Cardiac septum (tissue), 1 donor: Measurements from ENCODE around the gene JMJD8. TPM values are rescaled to one million over a fixed set of nuclear protein-coding genes. Genes with fewer than 3 reads are reported as not detected.

ENCODE experiments used
- DNase-seq: peaks from one replicate; pipeline ENCODE4 v3.0.0-alpha.2; 2020; ENCODE audit warnings: low spot score
- intact Hi-C: fragments of 100-400 bp; cut with DNase I; formaldehyde crosslinking; loops from one replicate; pipeline ENCODE4 v1.14.0; 2022
- total RNA-seq: library from RNA; stranded (reverse); fragmentation: NEBNext Ultra II Directional; extraction: Animal tissue kit (Norgen Biotek cat#: 25700); gene quantifications from one replicate; pipeline ENCODE4 v1.2.1, GENCODE V29; 2021
- donor health status: DM: no; HTN: no; CAD: no.

Gene JMJD8
- total RNA-seq, 1 donor from 2014 or later = 50.5 TPM

DNA sequence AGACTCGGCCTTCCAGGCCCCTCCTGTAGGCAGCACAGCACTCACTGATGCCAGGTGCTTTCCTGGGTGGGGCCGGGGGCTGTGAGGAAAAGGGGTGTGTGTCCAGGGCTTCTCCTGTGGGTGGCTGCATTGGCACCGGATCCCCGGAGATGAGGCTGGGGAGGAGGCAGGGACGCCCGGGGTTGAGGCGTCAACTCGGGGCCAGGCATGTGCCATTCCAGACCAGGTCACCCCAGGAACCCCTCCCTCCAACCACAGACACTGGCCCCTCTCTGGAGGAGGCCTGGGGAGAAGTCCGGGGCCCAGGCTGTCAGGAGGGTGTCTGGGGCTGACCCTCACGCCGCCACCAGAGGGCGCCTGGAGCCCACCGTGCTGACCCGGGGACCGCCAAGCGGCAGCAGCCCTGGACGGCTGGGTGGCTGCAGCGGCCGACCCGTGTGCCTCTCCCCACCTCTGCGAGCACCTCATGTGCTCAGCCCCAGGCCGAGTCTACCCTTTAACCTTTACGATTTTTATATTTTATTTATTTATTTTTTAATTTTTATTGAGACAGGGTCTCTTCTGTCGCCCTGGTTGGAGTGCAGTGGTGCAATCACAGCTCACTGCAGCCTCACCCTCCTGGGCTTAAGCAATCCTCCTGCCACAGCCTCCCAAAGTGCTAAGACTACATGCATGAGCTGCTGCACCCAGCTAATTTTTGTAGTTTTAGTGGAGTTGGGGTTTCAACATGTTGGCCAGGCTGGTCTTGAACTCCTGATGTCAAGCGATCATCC is 27.6 kb upstream of the JMJD8 start:
- intact Hi-C loops = loop anchor here (1.0 to 5.0 kb wide), 2 partner anchors 74 to 346 kb away; no protein-coding TSS in a partner anchor
- DNase-seq = peak; percentile 91

GRCh38 chr16:711084-711483 is 26.9 kb upstream of the JMJD8 start:
- intact Hi-C loops = loop anchor here (1.0 to 5.0 kb wide), 2 partner anchors 74 to 346 kb away; no protein-coding TSS in a partner anchor
- no peak for DNase-seq

DNA sequence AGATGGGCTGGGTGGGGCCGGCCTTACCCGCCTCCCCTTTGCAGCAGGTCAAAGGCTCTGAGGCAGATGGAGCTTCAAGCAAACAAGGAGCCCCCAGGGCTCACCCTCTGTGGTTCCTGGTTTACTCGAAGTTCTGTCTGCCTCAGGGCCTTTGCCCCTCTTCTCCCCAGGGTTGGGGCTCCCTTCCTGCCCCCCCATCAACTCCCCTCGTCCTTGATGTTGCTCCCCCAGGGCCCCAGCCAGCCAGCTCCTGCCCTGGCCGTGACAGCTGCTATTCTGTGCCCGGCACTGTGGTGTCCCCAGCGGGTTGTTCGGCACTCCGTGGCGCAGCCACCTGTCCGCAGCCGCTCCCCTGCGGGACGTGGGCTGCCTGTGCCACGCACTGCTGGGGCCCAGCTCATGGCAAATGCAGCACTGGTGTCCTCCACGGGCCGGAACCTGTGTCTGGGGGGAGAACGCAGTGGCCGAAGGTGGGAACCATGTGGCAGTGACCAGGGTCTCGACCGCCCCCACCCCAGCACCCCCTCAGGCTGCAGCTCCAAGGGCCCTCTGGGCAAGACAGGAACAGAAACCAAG is 26.5 kb upstream of the JMJD8 start:
- intact Hi-C loops = loop anchor here (1.0 to 5.0 kb wide), 2 partner anchors 75 to 347 kb away; no protein-coding TSS in a partner anchor
- DNase-seq = no peak

GRCh38 chr16:709566-710499 is 25.7 kb upstream of the JMJD8 start:
- peak; percentile 85 for DNase-seq

DNA sequence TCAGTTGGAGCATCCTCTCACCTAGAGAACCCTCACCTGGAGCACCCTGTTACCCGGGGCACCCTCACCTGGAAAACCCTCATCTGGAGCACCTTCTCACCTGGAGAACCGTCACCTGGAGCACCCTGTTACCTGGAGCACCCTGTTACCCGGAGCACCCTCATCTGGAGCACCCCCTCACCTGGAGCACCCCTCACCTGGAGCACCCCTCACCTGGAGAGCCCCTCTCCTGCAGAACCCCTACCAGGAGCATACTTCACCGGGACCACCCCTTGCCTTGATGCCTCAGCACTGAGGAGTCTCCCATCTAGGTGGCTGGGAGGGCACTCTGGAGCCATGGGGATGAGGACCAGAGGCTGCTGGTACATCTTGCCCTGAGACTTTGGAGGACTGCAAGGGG is 24.8 kb upstream of the JMJD8 start:
- no peak for DNase-seq
- intact Hi-C loops = no loop called here

More at GRCh38 chr16:709566-710499, 25.7 kb upstream of the JMJD8 start:
- intact Hi-C loops = loop anchor here (5.0 kb wide), 1 partner anchor 347 kb away; no protein-coding TSS in a partner anchor

DNA sequence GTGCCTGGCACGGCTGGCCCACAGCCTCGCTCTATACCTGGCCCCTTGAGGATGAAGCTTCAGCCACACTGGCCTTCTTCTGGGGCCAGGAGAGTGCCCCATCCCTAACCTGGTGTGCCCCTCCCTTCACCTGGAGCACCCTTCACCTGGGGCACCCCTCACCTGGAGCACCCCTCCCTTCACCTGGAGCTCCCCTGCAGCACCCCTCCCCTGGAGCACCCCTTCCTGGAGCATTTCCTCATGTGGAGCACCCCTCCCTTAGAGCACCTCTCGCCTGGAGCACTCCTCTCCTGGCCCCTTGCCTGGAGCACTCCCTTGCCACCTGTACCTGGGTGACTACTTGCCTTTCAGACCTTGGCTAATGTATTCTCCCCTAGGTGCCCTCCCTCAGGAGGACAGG is 23.9 kb upstream of the JMJD8 start:
- DNase-seq = no peak

GRCh38 chr16:707062-707538 is 23.0 kb upstream of the JMJD8 start:
- intact Hi-C loops = no loop called here
- no peak for DNase-seq

More for the DNA sequence above, 23.9 kb upstream of the JMJD8 start:
- intact Hi-C loops = no loop called here

DNA sequence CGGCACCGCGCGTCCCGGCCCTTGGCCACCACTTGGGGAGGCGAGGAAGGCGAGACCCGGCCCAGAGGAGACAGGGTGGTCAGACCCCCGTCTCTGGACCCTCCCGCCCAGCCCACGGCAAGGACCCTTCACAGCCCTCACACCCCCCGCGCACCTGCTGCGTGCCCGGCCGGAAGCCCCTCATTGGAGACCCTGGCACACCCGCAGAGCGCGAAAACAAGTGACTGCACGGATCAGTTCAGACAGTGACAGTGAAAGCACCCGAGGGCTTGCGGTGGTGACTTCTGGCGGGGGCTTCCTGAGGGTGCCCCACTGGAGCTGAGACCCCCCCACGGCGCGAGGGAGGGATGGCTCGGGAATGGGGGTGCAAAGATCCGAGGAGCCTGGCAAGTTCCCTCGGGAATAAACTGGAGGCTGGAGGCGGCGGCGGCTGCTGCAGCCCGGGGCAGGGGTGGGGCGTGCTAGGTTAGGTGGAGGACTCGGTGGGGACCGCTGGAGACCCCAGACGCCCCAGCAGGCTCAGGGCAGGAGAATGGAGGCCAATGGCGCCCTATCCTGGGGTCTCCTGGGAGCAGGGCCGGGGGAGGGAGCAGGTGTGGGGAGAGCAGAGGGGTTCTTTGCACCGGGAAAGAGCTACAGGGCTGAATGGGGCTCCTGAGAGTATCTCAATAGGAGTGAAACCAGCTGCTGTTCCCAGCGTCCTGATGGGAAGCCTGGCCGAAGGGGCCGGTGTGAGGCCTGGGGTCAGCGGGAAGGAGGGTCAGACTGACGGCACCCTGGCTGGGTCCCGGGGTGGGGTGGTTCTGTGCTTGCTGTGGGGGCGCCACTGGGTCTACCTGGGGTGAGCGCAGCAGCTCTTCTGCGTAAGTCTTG is 22.3 kb upstream of the JMJD8 start:
- intact Hi-C loops = no loop called here
- DNase-seq = no peak

DNA sequence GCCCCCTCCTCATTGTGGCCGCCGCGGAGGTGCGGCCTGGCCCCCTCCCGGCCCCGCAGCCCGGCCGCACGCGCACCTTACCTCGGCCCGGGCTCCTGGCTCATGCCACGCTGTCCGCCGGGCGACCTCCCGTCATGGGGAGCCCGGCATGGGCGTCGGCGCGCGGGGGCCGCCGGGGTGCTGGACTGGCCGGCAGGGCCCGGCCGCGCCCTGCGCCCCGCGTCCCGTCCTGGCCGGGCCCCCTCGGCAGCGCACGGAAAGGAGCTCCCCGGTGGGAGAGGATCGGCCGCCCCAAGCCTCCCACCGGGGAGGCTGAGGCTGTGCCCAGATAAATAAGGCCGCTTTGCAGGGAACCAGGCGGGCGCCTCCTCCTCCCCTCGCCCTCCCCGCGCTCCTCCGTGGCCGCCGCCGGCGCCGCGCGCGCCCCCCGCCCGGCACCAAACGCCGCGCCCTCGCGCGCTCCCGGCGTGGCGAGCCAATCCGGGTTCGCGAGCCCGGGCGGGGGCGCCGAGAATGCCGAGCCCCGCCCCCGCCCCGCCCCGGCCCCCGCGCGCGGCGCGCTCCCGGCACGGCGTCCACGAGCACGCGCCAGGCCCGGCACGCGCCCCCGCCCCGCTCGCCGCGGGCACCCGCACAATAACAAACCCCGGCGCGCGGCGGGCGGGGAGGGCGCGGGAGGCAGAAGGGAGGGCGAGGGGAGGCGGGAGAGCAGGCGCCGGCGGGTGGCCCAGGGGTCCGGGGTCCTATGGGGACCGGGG is 21.5 kb upstream of the JMJD8 start, which contains the start of gene FBXL16:
TSS of gene FBXL16 (minus strand) at position 371 of the 758 bp plus-strand sequence. CDS start 8,396 bp downstream, outside the sequence.
- no peak for DNase-seq
- intact Hi-C loops = no loop called here

DNA sequence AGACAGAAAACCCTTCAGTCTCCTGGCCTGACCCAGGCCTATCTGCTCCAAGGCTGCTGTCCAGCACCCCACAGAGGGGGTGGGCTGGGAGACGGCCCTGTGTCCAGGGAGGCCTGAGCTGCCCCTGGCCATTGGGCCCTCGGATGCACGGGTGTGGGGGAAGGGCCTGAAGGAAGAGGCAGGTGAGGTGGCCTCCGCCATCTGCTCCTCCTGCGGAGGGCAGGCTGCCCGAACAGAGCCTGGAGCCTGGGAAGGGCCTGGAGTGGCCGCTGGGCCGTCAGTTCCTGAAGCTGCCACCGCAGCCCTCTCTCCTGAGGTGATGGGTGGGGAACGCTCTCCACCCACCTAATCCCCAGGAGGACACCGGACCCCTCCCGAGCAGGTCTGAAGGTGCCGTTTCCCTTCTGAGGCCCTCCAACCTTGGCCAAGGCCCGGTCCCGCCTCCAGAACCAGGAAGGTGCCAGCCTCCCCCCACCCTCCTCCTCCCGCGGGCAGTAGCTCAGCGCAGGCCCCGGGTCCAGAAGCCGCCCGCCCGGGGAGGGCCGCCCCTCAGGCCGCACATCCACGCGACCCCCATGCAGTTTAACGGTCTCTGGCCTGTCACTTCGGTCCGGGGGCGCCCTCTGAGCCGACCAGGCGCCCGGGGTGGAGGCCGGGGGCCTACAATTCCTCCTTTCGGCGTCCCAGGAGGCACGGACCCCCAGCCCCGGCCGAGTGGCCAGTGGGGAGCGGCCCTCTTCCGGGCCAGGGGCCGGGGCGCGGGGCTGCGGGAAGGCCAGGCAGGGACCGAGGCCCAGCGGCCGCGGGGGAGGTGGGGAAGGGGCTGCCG is 20.6 kb upstream of the JMJD8 start:
- intact Hi-C loops = no loop called here
- no peak for DNase-seq

GRCh38 chr16:704047-704446 is 19.9 kb upstream of the JMJD8 start:
- no peak for DNase-seq
- intact Hi-C loops = no loop called here

DNA sequence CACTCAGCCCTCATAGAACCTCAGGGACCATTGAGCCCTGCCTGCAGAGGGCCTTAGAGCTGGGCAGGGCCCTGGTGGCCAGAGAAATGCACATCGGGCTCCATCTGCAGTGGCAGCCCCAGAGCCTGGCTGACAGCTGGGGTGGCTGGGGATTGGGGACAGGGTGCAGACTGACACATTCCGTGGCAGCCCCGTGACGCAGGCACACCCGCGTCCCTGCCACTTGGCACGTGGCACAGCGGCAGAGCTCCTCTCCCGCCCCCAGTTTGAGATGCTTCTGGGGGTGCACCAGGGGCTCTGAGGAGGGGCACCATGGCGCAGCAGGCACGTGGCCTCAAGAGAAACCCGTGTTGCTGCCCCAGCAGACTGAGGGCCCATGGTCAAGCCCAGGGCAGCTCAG is 19.3 kb upstream of the JMJD8 start:
- intact Hi-C loops = no loop called here
- DNase-seq = no peak

- intact Hi-C loops = no loop called here
- DNase-seq = no peak
Measured at GRCh38 chr16:702341-702740, 18.2 kb upstream of the JMJD8 start.

- intact Hi-C loops = no loop called here
- no peak for DNase-seq
Measured at GRCh38 chr16:700684-701584, 16.8 kb upstream of the JMJD8 start.

DNA sequence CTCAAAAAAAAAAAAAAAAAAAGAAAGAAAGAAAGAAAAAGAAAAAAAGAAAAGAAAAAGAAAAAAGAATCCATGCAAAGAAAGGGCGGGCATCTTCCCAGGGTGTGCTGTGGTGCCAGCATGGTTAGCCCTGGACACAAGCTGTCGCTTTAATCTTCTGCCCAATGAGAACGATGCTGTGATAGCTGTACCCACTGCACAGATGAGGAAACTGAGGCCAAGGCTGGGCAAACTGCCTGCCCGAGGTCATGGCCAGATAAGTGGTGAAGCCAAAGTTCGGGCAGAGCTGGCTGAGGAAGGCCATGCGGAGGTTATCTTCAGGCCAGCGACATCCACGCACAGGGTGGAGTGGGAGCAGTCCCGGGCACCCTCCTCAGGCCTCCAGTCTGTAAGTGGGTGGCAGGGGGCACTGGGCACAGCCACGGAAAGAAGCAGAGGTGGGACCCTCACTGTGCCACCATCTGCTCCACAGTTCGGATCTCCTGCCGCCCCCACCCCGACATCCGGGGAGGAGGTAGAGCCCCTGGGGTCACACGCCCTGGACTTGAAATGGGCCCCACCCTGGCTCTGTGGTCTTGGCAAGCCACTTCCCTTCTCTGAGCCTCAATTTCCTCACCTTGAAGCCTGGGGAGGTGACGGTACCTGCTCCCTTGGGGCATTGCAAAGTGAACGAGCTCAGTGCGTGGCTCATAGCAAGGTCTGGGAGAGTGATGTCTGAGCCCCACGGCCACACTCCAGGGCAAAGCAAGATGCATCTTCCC is 15.0 kb upstream of the JMJD8 start:
- intact Hi-C loops = no loop called here
- no peak for DNase-seq
